GM12875 (cell line): ENCODE measurements around the gene TUBB.

Experiments
- H3K4me3 ChIP-seq: one replicate; pipeline ENCODE4 v1.5.1; 2011; ENCODE audit warnings: low read depth, low read length, control low read depth
- TF ChIP-seq, protein P1 (sequence below): IDR thresholded peaks from 2 replicates; pipeline ENCODE4 v1.5.1; 2011; ENCODE audit warnings: low read depth, mild to moderate bottlenecking, control low read depth, inconsistent platforms, low read length, moderate library complexity, borderline replicate concordance; ENCODE audit not compliant: insufficient read depth

TUBB gene

DNA sequence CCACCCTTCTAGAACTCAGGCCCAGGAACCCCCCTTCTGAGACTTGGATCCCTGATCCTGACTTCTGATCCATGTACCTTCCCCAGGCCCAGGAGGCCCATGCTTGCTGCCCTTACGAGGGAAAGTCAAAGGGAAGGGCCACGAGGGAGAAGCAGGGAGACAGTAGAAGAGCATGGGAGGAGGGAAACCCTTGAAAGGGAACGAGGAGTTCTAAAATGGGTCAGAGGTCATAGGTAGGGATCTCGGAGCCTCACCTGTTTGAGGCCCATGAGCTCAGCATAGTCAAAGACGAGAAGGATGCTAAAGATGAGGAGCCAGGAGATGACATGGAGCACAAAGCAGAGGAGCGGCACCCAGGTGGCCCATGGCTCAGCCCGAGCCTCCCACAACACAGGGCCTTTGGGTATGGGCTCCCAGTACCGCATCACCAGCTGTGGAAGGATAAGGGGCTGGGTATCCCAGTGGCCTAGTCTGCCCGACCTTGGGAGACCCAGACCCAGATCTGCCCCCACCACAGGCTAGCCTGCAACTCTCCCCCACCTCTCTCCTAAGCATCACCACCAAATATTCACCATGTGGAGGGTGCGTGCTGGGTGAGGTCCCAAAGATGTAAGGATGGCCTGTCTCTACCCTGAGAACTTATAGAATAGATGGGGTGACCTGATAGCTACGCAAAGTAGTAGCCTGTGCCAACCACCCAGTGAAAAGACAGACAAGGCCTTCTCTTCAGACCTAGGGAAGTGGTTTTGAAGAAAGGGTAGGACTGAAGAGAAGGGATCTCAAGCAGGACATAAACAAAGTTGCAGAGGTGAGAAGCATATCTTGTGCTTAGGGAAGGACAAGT, 30.9 kb upstream of the TUBB start:
- TF ChIP-seq, protein P1, sequence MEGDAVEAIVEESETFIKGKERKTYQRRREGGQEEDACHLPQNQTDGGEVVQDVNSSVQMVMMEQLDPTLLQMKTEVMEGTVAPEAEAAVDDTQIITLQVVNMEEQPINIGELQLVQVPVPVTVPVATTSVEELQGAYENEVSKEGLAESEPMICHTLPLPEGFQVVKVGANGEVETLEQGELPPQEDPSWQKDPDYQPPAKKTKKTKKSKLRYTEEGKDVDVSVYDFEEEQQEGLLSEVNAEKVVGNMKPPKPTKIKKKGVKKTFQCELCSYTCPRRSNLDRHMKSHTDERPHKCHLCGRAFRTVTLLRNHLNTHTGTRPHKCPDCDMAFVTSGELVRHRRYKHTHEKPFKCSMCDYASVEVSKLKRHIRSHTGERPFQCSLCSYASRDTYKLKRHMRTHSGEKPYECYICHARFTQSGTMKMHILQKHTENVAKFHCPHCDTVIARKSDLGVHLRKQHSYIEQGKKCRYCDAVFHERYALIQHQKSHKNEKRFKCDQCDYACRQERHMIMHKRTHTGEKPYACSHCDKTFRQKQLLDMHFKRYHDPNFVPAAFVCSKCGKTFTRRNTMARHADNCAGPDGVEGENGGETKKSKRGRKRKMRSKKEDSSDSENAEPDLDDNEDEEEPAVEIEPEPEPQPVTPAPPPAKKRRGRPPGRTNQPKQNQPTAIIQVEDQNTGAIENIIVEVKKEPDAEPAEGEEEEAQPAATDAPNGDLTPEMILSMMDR, result no peak
- peak overlapping the region; percentile 76 for H3K4me3 ChIP-seq

DNA sequence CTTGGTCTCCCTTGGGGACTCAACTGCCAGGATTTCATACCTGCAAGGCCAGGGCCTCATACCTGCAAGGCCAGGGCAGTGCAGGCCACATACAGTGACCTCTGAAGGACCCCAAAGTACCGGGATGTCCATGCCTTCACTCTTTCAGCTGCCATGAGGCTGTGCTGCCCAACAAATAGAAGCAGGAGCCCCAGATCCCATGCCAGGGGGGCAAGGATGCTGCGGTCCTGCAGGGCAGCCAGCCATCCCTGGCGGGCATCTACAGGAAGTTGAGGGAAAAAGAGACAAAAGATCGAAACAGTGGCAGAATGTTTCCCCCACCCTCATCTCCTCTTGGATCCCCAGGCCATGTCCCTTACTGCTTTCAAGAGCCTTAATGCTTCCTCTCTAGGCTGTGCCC, 30.2 kb upstream of the TUBB start:
- TF ChIP-seq, protein P1, result no peak
- H3K4me3 ChIP-seq, result peak overlapping the region; percentile 76

DNA sequence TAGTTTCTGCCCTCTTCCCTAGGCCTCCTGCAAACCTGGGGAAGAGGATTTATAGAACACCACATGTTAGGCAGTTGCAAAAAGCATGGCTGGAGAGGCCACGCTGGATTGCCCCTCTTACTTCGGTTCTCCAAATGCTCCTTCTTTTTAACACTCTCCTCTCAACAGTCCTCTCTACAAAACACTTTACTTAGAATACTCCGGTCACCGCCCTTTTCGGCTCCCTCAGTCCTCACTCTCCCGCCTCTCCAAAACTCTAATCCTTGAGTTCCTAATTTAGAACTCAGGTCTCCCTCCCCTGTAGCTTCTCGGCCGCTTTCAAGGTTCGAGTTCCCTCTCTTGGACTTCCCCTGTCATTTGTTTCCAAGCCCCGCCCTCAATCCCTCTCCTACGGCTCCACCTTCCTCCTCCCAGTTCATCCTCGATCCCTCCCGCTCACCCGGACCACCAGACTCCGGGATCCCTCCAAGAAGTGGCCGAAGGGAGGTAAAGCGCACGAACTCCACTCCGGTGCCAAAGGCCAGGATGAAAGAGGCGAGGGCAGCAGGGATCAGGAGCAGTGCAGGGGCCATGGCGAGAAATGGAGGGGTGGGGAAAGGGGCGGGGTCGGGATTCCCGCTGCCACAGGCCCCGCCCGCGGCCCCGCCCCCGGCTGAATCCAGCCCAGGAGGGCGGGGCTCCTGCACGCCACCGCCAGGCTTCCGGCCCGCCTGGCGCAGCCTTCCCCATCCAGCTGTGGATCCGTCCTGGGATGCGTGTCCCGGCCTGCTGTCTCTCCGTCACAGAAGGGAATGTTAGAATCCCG, 29.5 kb upstream of the TUBB start, which contains the start of gene NRM:
Gene NRM, minus strand, starts transcription at position 582 of the 805 bp plus-strand sequence. Its CDS starts 10 bp downstream, at position 572.
- TF ChIP-seq, protein P1, result no peak

DNA sequence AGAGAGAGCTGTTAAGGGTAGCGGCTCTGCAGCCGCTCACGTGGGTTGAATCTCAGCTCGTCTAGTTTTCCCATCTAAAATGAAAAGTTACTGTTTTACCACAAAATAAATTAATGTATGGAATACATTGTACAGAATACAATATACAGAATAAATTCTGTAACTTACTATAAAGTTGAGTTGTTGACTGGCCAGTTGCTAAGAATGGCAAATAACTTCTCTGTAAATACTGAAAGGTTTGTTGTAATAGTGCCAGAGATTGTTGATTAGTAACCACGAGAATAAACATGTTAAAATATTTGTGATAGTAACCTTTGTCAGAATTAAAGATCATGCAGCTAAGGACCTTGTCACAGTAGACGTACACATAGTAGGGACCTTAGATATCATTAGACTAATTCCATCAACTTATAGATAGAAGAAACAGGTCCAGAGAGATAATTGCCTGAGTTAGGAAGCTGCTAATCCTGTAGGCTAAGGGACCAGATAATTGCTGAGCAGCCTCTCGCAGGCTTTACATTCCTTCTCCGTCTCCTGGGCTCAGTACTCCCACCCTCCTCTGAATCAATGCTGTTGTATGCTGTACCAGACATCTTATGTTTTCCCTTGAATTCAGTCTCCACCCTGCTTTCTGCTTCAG, 28.8 kb upstream of the TUBB start:
- peak overlapping the region; percentile 48 for H3K4me3 ChIP-seq
- TF ChIP-seq, protein P1, result no peak

More for the DNA sequence above, 29.5 kb upstream of the TUBB start, which contains the start of gene NRM:
- peak within 1 kb of the TSS; percentile 76 for H3K4me3 ChIP-seq

DNA sequence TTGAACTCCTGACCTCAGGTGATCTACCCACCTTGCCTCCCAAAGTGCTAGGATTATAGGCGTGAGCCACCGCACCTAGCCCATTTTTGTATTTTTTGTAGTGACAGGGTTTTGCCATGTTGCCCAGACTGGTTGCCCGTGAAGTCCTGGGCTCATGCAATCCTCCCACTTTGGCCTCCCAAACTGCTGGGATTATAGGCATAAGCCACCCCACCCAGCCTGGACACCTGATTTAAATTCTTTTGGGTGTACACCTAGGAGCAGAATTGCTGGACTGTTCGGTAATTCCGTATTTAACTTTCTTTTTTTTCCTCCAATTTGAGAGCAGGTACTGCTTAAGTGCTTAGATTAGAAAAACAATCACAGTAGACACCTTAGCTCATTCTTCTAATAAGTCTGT, 23.7 kb upstream of the TUBB start:
- H3K4me3 ChIP-seq, result no peak overlapping the region
- TF ChIP-seq, protein P1, result no peak

DNA sequence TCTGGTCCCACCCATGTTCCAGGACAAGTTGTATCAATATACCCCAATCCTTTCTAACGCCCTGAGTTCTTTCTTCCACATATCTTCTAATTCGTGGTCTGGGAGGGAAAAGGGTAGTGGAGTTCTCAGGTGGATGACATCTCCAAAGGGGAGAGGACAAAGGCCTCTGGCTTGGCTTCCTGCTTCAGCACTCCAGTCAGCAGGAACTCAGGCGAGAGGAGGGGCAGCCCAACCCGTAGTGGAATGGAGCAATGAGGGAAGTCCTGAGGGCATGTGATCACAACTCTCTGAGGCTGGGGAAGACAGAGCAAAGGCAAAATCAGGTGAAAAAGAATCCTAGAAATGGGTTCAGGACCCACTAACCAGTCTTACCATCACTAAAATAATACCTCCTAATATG, 19.8 kb upstream of the TUBB start:
- H3K4me3 ChIP-seq, result no peak overlapping the region
- TF ChIP-seq, protein P1, result no peak
